Lung microvascular endothelial cell (primary cell): ENCODE data around the gene PLA2G2D. TPM values are rescaled to one million over a fixed set of nuclear protein-coding genes. Genes with fewer than 3 reads are reported as not detected.

ENCODE experiments used
- DNase-seq, 2 donors: peaks; one replicate each; pipeline versions ENCODE4 v3.0.0 to v3.0.0-alpha.2; 2010; ENCODE audit warnings: low read depth in 2 of 2
- total RNA-seq: library from RNA; depleted of rRNA; stranded (reverse); fragments of >200 nt; gene quantifications from 2 replicates; pipeline ENCODE4 v1.2.1, GENCODE V29; 2014

The PLA2G2D gene
- total RNA-seq, 1 donor from 2014 or later: not detected

DNA sequence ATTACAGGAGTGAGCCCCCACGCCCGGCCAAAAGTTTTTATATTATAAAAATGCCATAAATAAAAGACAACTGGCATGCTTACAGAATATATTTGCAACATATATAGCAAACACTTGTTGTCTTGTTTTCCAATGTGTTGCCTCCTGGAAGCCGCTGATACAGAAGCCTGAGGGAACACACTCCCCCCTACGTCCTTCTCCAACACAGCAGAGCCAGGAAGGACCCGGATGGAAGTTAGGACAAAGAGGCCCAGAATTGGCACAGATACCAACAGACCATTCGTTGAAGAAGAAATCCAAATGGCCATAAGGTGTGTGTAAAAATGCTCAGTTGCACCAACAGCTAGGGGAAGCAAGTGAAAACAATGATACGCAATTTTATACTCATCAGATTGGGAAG is 50.6 kb downstream of the PLA2G2D start:
- no peak for DNase-seq

DNA sequence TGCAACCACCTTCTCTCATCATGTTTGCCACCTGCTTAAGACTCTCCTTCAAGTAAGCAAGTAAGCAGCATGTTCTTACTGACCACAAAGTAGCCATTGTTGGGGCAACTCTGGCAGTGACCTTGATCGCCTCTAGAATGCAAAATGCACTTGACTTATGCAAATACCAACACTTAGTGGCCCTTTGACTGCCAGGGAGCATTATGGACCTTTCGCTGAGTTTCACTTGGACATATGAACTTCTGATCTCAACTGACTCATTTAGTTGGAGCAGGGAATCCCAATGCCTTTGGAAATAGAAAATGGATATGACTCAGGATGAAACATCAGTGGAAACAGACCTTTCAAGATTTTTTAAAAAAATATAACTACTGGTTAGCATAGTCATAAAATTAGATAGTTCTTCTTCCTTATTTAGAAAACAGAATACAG is 55.5 kb downstream of the PLA2G2D start:
- peak in 1 of 2 donors; percentile 86 for DNase-seq

Other genes with a start within 250 kb of the PLA2G2D start
- gene OTUD3, start 237.1 kb downstream of the PLA2G2D start, total RNA-seq: 2.2 and 2.6 TPM in 2 replicates
- not detected in 2 replicates for gene PLA2G2E, start 195.9 kb downstream of the PLA2G2D start, total RNA-seq
- gene PLA2G2A, start 139.9 kb downstream of the PLA2G2D start, total RNA-seq: not detected in 2 replicates
- under 0.01 and 0.44 TPM in 2 replicates for gene PLA2G5, start 49.3 kb downstream of the PLA2G2D start, total RNA-seq
- gene PLA2G2F, start 19.8 kb upstream of the PLA2G2D start, total RNA-seq: not detected in 2 replicates
- under 0.01 TPM in 1 of 2 replicates, not detected in the other for gene UBXN10, start 66.6 kb upstream of the PLA2G2D start, total RNA-seq
- gene PLA2G2C, start 67.0 kb upstream of the PLA2G2D start, total RNA-seq: not detected in 2 replicates
- gene VWA5B1, start 171.3 kb upstream of the PLA2G2D start, total RNA-seq: not detected in 2 replicates